ENCODE data around the gene RNF17.

Gene RNF17

DNA sequence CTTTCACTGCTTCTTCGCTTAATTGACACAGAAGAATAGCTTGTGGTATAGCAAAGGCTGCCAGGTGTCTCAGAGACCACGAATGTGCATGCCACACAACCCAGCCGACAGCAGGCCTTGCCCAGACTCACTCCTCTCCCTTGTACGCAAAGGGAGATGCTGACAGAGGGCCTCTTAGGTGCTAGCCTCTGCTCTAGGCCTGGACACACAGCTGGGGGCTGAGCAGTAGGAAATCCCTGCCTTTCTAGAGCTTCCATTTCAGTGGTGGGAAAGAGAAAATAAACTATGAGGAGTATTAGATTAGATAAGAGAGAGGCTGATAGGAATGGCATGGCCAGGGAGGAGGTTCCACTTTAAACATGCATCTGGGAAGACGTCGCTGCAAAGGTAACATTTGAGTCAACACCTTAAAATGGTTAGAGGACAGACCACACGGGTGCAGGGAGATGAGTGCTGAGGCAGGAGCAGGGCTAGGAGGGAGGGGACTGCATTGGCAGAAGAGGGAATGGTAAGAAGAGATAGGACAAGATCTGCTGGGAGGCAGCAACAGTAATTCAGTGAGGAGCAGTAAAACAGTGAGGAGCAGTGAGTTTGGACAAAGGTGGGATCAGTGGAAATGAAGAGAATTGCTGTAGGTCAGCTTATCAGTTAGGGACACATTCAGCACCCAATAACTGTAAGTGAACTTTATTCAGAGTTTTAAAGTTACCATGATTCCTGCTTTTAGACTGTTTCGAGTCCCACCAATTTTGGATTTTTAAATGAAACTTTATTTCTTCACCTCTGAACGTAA lies 100.0 kb downstream of the RNF17 start:
- no peak for DNase-seq

DNA sequence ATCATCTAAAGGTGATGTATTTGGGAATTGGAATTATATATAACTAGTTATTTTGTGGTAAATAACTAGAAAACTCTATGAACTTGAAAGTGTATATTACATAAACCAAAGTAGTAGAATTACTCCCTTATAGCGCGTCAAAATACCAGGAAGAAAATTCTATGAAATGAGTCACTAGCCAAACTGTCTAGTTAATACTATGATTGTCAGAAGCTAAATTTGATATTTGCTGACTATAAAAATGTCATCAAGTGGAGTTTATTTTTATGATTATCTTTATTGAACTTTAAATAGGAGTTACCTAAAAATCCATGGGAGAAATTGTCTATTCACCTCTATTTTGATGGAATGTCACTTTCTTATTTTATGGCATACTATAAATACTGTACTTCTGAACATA lies 100.6 kb downstream of the RNF17 start:
- DNase-seq, result no peak

DNA sequence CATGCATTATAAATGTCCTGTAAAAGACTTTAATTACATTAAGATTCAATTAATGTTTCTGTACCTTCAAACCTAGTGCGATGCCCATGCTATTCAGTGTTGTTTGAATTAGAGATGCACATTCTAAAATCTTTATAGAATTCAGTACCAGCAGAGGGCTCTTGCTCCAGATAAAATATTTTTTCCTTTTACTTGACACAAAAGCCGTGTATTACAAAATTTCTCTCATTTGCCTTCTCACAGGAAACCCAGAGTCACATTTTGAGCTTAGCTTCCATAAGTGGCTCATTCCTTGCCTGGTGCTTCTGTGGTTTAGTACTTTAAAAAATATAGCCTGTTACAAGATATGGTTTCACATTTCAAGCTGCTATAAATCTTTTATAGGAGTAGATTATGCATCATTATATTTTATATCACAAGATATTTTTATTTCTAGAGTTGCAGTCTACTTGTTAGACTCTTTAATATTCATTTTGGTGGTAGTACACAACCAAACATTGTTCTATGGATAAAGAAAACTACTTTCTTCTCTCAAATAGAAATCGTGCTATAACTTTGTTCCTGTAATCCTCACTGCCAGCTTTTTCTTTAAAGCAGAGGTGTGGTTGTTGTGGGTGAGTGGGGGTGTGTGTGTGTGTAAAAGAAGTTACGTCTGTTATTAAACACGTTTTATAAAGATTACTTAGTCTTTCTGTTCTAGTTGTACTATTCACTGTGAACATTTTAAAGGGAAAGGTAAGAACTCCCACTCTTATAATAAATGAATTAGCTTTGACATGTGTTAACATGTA lies 101.4 kb downstream of the RNF17 start:
- DNase-seq, result no peak

DNA sequence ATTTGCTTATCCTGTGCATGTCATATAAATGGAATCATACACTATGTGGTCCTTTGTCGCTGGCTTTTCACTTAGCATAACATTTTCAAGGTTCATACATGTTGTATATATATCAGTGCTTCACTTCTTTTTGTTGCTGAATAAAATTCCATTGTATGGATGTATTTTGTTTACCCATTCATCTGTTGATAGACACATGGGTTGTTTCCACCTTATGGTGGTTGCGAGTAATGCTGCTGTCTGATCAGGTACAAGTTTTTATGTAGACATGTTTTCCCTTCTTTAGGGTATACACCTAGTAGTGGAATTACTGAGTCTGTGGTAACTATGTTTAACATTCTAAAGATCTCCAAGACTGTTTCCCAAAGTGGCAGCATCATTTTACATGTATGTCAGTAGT lies 102.5 kb downstream of the RNF17 start:
- no peak for DNase-seq

GRCh38 chr13:24868874-24869273 lies 104.9 kb downstream of the RNF17 start:
- DNase-seq, result no peak

DNA sequence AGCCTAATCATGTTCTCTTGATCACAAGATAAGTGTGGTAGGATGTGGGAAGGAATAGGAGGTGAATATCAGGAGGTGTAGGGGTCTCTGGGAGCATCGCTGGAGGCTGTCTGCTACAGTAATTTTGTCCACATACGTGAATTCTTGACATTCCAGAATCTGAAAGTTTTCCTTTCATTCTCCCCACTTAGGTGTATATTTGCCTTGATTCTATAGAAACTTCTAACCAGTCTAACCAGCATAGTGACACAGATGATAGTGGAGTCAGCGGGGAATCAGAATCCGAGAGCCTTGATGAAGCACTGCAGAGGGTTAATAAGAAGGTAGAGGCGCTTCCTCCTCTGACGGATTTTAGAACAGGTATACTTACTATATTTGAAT lies 106.4 kb downstream of the RNF17 start:
- no peak for DNase-seq

- DNase-seq, result no peak
These were observed 111.6 kb downstream of the RNF17 start for GRCh38 chr13:24875566-24875965.

DNA sequence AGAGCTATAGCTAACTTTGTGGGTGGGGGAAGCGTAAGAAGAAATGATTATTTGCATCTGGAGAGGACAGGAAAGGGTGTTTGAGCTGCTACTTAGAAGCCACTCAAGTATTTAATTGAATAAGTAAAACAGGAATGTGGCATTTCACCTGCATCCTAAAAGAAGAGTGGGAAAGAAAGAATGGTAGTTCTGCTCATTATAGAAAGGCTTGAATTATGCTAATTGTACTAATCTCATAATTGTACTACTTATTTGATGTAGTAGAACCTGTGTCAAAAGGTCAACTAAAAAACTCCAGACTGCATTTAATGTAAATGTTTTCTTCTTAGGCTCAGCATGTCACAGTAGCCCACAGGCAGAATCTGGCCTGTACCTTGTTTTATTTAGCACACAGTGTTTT lies 113.6 kb downstream of the RNF17 start:
- no peak for DNase-seq

- no peak for DNase-seq
These were observed 114.4 kb downstream of the RNF17 start for GRCh38 chr13:24878340-24878739.

GRCh38 chr13:24882665-24883064 lies 118.7 kb downstream of the RNF17 start:
- no peak for DNase-seq

GRCh38 chr13:24887759-24888158 lies 123.8 kb downstream of the RNF17 start:
- no peak for DNase-seq

DNA sequence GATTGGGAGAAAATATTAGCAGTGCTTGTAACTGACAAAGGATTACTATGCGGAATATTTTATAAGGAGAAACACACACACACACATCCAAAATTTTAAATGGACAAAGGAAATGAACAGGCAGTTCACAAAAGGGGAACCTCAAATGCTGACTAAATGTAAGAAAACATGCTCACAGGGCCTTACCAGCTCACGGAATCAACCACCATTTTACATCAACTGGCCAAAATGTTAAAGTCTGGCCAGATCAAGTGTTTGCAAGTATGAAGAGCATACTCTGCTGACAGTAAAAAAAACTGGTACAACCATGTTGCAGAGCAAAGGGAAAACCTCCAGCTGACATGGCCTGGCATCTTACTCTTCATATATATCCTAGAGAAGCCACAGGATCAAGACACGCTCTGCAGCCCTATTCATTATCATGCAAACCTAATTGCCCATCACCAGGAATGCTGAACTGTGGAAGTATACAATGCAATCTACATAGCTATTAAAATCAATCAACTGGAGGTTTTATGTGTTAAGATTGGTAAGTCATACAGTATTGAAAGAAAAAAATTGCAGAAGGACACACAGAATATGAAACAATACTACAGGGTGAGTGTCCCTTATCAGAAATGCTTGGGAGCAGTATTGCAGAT lies 124.4 kb downstream of the RNF17 start:
- no peak for DNase-seq

GRCh38 chr13:24890256-24890655 lies 126.3 kb downstream of the RNF17 start:
- DNase-seq, result no peak

- no peak for DNase-seq
These were observed 127.6 kb downstream of the RNF17 start for GRCh38 chr13:24891476-24892108.

GRCh38 chr13:24892829-24893228 lies 128.9 kb downstream of the RNF17 start:
- no peak for DNase-seq

DNA sequence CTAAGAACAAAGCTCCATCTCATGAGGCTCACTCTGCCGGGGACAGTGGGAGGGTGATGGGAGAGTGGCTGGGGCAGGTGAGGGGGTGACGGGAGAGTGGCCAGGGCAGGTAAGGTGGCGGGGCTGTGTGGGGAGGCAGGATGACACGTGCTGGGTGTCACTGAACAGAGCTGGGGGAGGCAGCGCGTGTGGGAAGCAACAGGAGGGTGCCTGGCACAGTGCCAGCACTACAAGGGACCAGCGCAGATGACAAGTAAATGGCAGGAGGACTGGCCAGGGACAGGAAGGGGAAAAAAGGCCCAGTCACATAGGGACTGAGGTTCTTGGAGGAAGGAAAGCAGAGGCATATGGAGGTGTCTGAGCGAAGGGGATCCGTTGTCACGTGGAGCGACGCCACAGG lies 129.9 kb downstream of the RNF17 start:
- no peak for DNase-seq

DNA sequence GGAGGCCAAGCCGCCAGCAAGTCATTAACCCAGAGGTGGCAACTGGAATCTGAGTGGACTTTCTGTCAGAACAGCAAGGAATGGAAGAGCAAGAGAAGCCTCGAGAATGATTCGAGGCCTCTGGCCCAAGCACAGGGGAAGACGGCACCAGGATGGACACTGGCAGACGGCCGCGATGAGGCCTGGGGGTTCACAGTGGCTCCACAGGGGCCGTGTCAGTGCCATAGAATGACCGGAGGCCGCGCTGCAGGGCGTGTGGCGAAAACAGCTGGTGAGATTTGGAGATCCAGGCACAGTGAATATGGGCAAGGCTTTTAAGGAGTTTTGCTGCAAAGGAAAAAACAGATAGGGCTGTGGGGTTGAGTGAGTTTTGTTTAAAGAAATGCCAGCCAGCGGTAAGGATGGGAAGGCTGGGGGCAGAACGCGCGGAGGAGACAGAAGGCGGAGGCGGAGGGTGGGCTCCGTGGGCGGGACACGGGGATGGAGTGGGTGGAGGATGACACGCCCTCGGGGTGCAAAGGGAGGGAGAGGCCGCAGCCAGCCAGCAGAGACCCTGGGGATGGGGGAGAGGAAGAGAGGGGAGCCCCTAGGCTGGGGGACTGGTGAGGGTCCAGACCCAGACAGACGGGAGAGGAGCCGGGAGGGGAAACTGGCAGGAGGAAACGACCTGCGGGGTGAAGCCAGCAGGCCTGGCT lies 130.5 kb downstream of the RNF17 start:
- DNase-seq, result no peak

DNA sequence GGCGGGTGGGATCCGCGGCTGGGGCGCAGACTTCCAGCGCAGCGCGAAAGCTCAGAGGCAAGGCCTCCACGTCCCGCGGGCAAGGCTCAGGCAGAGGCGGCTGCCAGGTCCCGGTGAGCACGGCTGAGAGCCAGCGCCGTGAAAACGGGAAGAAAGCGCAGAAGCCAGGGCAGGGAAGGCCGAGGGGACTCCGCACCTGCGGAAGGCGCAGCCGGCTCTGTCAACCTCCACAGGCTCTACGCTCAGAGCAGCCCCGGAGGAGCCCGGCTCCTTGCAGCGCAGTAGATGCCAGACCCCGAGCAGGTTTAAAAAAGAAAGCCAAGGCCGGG lies 131.0 kb downstream of the RNF17 start:
- no peak for DNase-seq

DNA sequence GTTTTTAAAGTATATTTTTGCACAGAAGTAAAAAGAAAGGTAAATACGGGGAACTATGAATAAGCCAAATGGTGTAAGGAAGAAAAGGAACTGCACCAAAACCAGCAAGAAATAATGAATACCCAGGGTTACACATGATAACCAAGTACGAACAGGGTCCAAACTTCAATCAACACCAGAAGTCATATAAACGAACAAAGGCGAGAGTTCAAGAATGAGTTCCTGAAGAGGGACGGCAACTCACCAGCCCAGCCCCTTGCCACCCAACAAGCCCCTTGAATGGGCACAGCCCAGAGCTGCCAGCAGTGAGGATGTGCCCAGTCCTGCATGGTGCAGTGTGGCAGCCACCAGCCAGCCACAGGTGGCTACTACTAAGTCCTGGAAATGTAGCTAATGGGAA lies 132.1 kb downstream of the RNF17 start:
- no peak for DNase-seq

GRCh38 chr13:24897293-24897692 lies 133.3 kb downstream of the RNF17 start:
- no peak for DNase-seq

- no peak for DNase-seq
These were observed 135.6 kb downstream of the RNF17 start for GRCh38 chr13:24899601-24900000.

- DNase-seq, result no peak
These were observed 136.5 kb downstream of the RNF17 start for GRCh38 chr13:24900507-24900906.

DNA sequence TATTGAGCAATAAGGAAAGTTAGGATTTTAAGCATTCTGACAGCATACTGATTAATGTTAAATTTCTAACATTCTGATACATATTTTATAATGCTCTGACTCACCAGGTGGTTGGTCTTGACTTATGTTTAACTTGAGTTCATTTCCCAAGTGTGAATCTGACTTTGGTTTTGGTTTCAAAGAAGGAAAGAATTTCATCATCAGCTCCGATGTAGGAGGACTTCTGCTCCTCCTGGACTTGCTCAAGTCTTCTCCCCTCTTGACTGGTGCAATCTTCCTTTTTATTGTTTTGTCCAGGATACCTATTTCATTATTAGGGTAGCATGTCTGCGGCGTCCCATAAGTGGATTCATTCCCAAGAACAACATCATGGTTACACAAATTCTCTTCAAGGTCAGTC lies 141.3 kb downstream of the RNF17 start:
- DNase-seq, result no peak

Measured in DMS79 (cell line).